ENCODE data around the gene TCERG1L.

GRCh38 chr10:131205556-131205955 is 106.0 kb downstream of the TCERG1L start:
- no peak for TF ChIP-seq POLR2A (IDR thresholded peaks at IDR 0.05)
- TF ChIP-seq, protein P1, sequence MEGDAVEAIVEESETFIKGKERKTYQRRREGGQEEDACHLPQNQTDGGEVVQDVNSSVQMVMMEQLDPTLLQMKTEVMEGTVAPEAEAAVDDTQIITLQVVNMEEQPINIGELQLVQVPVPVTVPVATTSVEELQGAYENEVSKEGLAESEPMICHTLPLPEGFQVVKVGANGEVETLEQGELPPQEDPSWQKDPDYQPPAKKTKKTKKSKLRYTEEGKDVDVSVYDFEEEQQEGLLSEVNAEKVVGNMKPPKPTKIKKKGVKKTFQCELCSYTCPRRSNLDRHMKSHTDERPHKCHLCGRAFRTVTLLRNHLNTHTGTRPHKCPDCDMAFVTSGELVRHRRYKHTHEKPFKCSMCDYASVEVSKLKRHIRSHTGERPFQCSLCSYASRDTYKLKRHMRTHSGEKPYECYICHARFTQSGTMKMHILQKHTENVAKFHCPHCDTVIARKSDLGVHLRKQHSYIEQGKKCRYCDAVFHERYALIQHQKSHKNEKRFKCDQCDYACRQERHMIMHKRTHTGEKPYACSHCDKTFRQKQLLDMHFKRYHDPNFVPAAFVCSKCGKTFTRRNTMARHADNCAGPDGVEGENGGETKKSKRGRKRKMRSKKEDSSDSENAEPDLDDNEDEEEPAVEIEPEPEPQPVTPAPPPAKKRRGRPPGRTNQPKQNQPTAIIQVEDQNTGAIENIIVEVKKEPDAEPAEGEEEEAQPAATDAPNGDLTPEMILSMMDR (IDR thresholded peaks at IDR 0.05) = no peak
